OCI-M2 (cell line): ENCODE data around the gene TMEM170A.
A peak's percentile ranks its signal among the peaks of the same experiment; 100 is the strongest.
"Not testable (repeated sequence)": the region's sequence is repeated elsewhere in the genome, so short reads cannot be mapped to it uniquely, and the experiment has no call there.

Experiments
- DNase-seq: peaks from one replicate; lab custom pipeline; 2025; ENCODE audit not compliant: unreplicated experiment; lab: John Stamatoyannopoulos, UW

TMEM170A gene

DNA sequence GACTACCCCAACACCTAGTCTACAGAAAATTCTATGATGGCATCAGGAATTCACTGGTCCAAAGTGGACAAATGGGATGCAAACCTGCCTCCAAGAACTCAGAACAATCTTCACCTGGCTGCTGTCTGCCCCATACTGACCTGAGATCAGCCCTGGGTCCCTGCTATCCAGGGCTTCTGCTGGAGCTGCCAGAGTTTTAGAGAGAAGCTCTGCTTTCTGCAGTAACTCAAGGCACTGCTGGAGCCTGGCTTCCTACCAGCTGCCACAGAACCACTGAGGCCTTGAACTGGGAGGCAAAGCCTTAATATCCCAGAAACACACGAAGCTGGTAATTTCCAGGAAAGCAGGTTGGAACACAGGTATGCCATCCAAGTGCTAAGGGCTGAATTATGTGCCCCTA, 7.5 kb downstream of the TMEM170A start:
- no peak for DNase-seq

DNA sequence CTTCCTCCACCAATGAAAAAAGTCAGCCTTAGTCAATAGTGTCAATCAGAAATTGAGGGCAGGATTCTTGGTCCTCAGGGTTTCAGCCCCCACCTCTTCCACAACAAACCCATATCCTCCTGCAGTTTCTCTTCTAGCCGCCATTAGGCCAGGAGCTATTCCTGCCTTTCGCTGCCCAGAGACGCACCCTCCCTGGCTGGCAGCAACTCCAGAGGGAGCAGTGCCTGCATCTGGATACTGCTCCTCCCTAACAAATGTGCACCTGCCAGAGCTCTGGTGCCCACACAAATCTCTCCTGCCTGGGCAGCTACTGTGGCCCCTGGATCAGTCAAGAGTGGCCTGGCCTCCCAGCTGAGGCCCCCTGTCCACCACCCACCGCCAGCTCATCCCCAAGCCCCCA, 8.0 kb downstream of the TMEM170A start:
- not testable (repeated sequence) for DNase-seq

DNA sequence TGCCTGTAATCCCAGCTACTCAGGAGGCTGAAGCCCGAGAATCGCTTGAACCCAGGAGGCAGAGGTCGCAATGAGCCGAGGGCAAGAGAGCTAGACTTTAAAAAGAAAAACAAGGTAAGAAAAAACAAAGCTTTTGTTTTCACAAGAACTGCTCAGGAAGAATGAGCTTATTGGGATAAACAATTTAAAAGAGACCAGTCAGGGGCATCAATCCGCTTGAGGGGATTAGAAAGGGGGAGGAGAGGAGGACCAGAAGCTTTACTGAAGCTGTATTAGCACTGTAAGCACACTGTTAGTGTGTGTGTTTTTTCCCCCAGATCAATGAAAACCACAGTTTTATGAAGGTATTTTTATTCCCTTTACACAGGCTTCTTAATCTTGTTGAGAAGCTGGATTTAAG, 8.8 kb downstream of the TMEM170A start:
- no peak for DNase-seq

DNA sequence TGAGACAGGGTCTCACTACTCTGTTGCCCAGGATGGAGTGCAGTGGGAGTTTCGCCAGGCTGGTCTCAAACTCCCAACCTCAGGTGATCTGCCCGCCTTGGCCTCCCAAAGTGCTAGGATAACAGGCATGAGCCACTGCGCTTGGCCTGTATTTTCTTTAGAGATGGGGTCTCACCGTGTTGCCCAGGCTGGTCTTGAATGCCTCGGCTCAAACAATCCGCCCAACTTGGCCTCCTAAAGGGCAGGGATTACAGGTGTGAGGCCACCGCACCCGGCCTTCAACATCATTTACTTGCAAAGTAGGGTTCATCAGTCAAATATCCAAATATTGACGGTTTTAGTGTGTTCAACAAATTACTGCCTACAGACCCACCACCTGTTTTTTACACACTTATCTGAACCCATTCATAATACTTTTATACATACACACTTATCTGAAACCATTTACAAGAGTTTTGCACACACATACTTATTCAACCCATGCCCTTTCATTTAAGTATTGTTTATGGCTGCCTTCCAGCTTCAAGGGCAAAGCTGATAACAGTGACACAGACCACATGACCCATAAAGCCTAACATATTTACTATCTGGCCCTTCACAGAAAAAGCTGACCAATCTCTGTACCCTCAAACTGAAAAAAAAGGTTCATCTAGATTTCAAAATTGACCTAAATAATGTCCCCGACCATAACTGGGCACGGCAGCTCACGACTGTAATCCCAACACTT, 11.9 kb downstream of the TMEM170A start:
- no peak for DNase-seq

DNA sequence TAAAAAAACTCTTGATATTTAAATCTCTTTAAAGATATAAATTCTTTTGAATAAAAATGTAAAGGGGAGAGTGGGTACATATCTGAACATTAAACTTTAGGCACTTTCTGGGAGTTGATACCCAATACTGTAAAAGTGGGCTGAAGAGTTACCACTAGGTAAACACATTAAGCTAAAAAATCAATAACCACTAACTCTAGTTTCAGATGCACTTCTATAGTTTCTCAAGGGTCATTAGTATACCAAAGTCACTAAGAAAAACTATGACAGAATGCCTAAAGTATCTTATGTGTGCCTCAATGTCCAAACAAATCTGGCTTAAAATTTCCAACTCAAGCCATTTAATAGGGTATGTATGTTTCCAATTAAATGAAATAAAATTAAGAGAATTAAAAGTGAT, 18.1 kb downstream of the TMEM170A start:
- DNase-seq, result no peak

DNA sequence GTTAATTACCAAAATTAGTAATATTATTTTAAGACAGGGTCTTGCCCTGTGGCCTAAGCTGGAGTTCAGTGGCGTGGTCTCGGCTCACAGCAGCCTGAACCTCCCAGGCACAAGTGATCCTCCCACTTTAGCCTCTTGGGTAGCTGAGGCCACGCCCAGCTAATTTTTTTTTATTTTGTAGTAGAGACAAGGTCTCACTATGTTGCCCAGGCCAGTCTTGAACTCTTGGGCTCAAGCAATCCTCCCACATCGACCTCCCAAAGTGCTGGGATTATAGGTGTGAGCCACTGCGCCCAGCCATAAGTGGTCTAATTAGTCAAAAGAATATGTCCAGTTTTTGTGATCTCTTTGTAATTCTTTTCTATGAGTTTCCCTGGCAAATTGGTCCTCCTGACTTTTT, 19.2 kb downstream of the TMEM170A start:
- no peak for DNase-seq

DNA sequence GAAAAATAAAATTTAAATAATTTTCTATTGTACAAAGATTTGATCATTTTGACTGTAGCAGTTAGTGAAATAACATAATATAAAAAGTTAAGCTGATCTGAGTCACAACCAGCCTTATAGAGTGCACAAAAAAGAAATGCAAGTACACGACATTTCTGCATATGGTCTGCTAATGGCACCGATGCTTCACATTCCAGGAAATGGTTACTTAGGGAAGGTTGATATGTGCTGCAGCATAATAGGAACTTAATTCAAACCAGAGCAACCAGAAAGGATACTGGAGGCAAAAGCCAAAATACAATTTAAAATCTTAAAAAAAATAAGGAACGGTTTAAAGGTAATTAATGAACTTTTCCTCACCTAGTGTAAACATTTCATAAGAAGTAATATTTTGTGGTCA, 21.2 kb downstream of the TMEM170A start:
- DNase-seq, result no peak

DNA sequence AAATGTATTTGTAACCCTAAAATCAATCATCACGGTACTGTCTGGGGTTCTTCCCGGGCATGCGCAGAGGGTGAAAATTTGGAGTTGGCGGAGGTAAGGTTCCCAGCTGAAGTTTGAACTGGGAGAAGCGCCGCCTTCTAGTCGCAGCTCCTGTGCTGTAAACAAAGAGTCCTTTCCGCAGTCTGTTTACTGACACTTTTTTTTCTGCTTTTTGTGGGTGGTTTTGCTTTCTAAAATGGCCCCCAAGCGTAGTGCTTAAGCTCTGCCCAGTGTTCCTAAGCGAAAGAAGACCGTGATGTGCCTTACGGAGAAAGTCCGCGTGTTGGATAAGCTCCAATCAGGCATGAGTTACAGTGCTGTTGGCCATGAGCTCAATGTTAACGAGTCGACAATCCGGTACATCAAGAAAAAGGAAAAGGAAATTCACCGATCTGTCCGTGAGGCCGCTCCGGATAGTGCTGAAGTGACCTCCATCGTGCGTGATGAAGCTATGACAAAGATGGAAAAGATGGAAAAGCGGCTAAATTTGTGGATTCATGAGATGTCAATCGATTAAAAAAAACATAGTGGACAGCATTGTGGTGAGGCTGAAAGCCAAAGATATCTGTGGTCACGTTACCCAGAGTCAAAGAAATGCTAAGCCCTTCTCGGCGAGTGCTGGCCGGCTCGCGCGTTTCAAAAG, 30.6 kb downstream of the TMEM170A start:
- peak; percentile 59 for DNase-seq

DNA sequence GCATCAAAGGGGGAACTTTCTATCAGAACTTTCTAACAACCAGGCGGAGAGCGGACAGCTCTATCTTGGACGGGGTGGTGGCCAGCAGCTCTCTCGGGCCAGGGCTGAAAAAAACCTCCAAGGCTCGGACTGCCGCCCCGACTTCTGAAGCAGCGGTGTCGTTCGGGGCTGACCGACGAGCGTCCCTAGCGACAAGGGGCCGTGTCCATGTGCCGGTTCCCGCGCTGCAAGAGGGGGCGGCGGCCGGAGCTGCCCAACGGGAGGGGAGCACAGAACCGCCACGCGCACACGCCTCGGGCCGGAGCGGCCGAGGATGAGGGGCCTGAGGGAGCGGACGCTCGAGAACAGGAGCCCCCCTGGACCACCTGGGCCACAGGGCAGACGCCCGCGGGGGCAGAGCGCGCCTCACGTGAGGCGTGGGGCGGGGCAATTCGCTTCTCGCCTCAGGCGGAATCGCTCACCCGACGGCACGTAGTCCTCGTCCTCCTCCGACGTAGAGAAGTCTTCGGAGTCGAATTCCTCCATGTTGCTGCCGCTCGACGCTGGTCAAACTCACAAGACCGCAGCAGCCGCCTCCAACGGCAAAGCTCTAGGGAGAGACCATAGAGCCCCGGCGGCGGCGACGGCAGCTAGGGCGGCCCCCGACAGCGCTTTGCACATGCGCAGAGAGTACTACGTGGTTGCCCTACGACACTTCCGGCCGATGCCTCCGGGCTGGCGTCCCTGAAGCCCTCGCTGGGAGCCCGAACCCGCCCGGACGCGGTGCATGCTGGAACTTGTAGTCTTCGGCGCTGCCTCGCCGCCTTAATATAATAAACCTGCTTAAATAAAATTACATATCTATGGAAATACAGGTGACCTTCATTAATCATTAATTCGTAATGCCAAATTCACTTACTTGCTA, 31.4 kb downstream of the TMEM170A start, which contains the start of gene CFDP1:
Gene CFDP1, minus strand, starts transcription at position 676 of the 904 bp plus-strand sequence. Its CDS starts 151 bp downstream, at position 525.
- DNase-seq, result peak; percentile 59

DNA sequence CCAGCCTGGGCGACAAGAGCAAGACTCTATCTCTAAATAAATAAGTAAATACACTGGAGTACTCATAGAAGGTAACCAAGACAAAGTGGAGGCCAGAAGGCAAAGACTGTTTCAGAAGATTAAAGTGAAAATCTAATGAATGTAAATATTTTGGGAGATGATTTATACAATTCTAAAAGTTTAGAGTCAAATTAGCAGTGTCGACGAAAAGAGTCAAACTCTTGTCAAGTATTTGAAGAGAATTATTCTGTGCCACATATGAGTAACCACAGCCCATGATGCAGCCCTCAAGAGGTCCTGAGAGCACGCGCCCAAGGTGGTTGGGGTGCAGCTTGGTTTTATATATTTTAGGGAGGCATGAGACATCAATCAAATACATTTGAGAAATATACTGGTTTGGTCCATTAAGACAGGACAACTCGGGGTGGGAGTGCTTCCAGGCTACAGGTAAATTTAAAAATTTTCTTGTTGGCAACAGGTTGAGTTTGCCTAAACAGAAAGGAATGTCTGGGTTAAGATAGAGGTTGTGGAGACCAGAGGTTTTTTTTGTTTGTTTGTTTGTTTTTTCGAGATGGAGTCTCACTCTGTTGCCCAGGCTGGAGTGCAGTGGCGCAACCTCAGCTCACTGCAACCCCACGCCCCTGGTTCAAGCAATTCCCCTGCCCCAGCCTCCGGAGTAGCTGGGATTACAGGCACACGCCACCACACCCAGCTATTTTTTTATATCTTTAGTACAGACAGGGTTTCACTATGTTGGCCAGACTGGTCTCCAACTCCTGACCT, 34.7 kb downstream of the TMEM170A start:
- no peak for DNase-seq

DNA sequence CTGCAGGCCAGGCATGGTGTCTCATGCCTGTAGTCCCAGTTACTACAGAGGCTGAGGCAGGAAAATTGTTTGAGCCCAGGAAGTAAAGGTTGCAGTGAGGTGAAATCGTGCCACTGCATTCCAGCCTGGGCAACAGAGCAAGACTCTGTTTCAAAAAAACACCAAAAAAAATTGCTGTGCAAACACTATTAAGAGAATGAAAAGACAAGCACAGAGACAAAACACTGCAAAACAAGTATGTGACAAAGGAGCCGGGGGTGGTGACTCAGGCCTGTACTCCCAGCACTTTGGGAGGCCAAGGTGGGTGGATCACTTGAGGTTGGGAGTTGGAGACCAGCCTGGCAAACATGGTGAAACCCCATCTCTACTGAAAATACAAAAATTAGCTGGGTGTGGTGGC, 38.0 kb downstream of the TMEM170A start:
- not testable (repeated sequence) for DNase-seq

DNA sequence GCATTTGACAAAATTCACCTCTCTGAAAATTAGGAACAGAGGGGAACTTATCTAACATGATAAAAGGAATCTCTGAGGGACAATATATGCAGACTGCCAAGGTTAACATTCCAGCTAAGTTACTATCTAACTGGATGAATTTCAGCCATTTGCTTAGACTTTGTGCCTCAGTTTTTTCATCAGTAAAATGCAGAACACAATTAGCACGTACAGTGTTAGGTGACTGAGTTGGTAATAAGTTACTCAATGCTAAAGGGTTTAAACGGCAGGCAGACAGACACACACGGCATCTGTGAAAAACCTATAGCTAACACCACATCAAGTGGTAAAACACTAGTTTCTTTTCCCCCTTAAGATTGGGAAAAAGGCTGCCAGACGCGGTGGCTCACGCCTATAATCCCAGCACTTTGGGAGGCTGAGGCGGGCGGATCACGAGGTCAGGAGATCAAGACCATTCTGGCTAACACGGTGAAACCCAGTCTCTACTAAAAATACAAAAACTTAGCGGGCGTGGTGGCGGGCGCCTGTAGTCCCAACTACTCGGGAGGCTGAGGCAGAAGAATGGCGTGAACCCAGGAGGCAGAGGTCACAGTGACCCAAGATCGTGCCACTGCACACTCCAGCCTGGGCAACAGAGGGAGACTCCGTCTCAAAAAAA, 40.3 kb downstream of the TMEM170A start:
- not testable (repeated sequence) for DNase-seq

DNA sequence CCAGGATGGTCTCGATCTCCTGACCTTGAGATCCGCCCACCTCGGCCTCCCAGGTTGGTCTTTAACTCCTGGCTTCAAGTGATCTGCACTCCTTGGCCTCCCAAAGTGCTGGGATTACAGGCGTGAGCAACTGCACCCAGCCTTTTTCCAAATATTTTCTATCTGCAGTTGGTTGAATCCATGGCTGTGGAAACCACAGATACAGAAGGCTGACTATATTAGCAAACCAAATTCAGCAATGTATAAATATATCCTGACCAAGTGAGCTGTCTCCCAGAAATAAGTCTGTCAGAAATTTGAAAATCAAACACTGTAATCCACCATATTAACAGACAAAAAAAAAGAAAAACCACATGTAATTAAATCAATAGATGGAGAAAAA, 40.8 kb downstream of the TMEM170A start:
- DNase-seq, result no peak

DNA sequence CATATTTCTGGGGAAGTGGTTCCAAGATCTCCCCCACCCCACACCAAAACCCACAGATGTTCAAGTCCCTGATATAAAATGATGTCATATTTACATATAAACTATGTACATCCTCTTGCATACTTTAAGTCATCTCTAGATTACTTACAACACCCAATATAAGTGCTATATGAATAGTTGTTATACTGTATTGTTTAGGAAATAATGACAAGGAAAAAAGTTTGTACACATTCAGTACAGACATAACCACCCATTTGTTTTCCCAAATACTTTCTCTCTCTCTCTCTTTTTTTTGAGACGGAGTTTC, 42.7 kb downstream of the TMEM170A start:
- DNase-seq, result no peak

DNA sequence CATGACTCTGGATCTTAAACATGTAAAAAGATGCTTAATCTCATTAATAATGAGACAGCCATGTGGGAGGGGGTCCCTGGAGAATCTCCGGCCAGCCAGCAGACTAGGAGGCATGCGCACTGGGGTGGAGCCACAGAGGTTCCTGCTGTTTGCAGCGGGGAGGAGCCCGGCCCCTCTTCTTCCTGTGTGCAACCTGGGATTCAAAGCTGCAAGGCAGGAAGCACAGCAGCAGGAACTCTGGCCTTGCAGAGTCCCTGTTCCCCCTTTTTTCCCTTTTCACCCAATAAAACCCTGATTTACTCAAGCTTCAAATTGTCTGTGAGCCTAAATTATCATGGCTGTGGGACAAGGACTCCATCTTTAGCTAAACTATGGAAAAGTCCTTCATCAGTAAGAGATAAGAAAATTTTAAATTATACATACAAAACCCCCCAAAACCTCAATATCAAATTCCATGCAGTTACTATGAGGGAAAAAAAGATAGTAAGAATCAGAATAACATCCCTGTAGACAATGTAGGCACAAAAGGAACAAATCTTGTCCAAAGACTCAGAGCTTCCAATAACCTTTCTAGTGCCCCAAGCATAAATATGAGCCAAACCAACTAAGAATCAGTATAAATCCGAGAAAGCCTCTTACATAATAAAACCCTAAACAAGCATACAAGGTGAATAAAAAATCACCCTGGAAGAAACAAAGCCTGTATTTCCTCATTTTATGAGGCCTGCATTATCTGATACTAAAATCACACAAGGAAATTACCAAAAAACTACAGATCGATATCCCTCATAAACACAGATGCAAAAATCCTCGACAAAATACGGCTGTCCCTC, 43.3 kb downstream of the TMEM170A start:
- DNase-seq, result no peak

DNA sequence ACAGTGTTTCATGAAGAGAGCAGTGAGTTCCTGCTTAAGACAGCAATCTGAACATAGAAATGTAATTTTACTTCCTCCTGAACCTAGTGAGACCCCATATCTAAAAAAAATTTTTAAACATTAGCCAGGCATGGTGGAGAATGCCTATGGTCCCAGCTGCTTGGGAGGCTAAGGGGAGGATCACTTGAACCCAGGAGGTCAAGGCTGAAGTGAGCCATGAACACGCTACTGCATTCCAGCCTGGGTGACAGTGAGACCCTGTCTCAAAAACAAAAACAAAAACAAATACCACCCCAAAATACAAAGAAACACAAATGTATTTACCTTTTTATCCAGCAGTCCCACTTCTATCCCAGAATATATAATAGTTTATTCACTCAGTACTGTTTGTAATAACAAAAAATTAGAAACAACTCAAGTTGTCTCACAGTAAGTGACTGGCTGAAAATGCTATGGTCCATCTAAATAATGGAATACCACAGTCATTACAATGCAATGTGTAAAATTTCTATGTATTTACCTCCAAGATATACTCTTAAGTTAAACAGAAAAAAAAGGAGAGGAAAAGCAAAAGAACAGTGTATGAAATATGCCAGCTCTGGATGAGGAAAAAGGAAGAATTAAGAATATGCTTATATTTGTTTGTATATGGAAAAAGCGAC, 47.5 kb downstream of the TMEM170A start:
- DNase-seq, result no peak

DNA sequence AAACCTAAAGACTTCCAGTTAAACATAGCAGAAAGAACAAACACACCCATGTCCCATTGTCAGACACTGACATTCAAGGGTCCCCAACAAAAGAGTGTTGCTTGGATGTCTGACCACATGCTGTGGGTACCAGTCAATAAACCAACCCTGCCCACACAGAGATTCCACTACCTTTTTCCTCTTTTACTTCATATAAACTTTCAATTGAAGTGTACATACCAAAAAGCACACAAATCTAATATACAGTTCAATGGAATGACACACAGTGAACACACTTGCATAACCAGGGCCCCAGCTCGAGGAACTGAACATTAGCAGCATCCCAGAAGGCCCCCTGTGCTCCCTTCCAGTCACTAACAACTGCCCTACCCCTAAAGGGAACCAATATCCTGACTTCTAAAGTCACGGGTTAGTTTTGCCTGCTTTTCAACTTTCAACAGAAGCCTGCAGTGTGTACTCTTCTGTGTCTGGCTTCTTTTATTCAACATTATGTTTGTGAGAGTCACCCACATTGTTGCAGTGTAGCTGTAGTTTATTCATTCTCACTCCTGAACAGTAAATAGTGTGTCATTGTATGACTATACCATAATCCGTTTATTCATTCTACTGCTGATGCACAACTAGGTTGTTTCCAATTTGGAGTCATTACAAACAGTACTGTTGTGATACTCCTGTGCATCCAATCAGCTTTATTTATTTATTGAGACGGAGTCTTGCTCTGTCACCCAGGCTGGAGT, 49.2 kb downstream of the TMEM170A start:
- no peak for DNase-seq

DNA sequence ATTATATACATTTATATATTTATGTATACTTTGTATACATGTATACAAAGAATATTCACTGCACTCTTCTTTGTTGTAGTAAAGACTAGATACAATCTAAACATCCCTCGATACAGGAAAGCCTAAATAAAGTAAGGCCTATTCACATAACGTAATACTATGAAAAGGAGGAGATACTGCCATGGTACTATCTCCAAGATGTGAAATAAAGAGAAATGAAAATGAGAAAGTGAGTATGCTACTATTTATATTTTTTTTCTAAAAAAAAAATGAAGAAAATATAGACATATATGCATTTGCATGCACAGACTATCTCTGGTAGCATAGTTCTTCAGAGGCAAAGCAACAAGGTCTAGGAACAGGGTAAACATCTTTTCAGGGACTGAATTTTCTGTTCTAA, 50.5 kb downstream of the TMEM170A start:
- no peak for DNase-seq
